ENCODE measurements around the gene BMPR1A.

DNA sequence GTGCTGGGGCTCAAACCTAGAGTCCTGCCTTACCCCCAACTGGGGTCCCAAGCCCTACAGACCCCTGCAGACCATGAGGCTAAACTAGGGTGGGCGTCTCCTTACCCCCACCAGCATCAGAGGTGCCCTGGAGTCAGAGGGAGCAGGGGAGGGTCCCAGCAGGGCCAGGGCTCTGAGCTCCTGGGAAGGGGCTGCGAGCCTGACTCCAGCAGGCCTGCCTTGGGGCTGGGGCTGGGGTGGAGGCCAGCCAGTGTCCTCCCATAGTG, 203.3 kb downstream of the BMPR1A start:
- TF ChIP-seq SPI1 (IDR thresholded peaks at IDR 0.05; ENCODE audit: borderline replicate concordance, low read depth) (no peak), POLR2AphosphoS5 (IDR thresholded peaks at IDR 0.05; ENCODE audit: low read depth) (no peak), GABPA (IDR thresholded peaks at IDR 0.05; ENCODE audit: low read depth) (no peak)
- TF ChIP-seq, protein P1, sequence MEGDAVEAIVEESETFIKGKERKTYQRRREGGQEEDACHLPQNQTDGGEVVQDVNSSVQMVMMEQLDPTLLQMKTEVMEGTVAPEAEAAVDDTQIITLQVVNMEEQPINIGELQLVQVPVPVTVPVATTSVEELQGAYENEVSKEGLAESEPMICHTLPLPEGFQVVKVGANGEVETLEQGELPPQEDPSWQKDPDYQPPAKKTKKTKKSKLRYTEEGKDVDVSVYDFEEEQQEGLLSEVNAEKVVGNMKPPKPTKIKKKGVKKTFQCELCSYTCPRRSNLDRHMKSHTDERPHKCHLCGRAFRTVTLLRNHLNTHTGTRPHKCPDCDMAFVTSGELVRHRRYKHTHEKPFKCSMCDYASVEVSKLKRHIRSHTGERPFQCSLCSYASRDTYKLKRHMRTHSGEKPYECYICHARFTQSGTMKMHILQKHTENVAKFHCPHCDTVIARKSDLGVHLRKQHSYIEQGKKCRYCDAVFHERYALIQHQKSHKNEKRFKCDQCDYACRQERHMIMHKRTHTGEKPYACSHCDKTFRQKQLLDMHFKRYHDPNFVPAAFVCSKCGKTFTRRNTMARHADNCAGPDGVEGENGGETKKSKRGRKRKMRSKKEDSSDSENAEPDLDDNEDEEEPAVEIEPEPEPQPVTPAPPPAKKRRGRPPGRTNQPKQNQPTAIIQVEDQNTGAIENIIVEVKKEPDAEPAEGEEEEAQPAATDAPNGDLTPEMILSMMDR (IDR thresholded peaks at IDR 0.05; ENCODE audit: insufficient read depth, low read length) = no peak
- TF ChIP-seq, protein P2, sequence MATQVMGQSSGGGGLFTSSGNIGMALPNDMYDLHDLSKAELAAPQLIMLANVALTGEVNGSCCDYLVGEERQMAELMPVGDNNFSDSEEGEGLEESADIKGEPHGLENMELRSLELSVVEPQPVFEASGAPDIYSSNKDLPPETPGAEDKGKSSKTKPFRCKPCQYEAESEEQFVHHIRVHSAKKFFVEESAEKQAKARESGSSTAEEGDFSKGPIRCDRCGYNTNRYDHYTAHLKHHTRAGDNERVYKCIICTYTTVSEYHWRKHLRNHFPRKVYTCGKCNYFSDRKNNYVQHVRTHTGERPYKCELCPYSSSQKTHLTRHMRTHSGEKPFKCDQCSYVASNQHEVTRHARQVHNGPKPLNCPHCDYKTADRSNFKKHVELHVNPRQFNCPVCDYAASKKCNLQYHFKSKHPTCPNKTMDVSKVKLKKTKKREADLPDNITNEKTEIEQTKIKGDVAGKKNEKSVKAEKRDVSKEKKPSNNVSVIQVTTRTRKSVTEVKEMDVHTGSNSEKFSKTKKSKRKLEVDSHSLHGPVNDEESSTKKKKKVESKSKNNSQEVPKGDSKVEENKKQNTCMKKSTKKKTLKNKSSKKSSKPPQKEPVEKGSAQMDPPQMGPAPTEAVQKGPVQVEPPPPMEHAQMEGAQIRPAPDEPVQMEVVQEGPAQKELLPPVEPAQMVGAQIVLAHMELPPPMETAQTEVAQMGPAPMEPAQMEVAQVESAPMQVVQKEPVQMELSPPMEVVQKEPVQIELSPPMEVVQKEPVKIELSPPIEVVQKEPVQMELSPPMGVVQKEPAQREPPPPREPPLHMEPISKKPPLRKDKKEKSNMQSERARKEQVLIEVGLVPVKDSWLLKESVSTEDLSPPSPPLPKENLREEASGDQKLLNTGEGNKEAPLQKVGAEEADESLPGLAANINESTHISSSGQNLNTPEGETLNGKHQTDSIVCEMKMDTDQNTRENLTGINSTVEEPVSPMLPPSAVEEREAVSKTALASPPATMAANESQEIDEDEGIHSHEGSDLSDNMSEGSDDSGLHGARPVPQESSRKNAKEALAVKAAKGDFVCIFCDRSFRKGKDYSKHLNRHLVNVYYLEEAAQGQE (IDR thresholded peaks at IDR 0.05; ENCODE audit: insufficient replicate concordance, low read depth) = no peak
